GM04503 (cell line): Measurements from ENCODE around the gene RNF141.
A peak's percentile ranks its signal among the peaks of the same experiment; 100 is the strongest.

Experiments used
- DNase-seq: peaks from one replicate; pipeline ENCODE4 v3.0.0-alpha.2; 2012; ENCODE audit warnings: low read depth

RNF141 gene

DNA sequence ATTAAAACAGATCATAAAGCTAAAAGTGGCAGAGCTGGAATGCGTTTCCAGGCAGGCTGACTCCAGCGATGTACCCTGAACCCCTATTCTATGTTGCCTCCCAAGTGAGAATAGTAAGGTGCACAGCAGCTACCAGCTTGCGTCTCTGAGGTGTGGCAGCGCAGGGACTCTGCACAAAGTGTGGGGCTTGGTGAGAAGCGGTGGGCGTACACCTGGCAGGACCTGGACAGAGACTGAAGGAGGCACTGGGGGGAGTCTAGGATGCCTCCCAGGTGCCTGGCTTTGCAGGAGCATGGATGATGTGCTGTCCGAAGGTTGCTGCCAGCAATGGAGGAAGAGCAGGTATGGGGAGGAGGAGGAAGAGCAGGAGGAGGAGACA is 43.0 kb downstream of the RNF141 start:
- DNase-seq: no peak

GRCh38 chr11:10497371-10498021 is 43.5 kb downstream of the RNF141 start:
- DNase-seq: no peak

GRCh38 chr11:10496296-10496936 is 44.6 kb downstream of the RNF141 start:
- no peak for DNase-seq

DNA sequence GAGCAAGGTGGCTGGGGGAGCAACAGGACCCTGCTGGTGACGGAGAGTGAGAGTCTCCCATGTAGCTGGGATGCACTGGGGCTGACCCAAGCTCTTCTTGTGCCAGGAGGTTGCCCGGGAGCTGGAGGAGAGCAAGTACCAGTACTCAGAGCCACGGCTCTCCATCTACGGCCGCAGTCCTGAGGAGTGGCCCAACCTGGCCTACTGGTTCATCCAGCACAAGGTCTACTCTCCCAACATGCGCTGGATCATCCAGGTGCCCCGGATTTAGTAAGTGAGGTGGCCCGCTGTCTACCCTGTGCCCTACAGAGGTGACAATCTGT is 45.6 kb downstream of the RNF141 start:
- no peak for DNase-seq

DNA sequence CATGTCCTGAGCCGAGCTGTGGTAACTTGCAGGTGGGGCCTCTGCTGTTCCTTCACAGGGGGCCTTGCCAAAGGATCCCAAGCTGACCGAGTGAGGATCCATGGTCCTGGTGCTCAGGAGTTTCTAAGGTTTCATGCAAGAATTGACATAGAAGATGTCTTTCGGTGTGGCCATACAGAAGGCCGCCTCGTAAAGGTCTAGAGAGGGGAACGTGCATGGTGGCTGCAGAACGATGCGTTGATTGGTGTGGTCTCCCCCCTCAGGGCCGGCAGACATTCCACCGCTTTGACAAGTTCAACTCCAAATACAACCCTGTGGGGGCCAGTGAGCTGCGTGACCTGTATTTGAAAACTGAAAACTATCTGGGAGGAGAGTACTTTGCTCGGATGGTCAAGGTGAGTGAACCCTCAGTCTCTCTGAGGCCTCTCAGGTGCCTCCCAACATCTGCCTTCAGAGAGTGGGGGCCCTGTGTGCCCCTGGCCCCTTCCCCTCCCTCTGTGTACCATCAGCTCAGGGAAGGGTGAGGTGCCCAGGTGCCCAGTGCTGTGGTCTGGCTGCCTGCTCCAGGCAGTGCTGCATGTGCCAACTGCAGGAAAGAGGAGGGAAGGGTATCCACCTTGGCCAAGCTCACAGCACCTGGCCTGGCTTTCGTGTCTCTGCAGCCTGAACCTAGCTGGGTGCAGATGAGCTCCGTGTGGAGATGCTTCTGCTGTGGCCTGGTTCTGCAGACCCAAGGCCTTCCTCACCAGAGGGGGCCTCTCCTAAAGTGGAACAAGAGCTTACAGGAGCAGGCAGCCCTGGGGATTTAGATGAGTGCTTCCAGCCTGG is 46.1 kb downstream of the RNF141 start:
- DNase-seq: no peak

GRCh38 chr11:10493041-10493663 is 47.8 kb downstream of the RNF141 start:
- DNase-seq: no peak

GRCh38 chr11:10492084-10492483 is 48.9 kb downstream of the RNF141 start:
- no peak for DNase-seq

GRCh38 chr11:10490398-10491241 is 50.4 kb downstream of the RNF141 start:
- peak; percentile 97 for DNase-seq

DNA sequence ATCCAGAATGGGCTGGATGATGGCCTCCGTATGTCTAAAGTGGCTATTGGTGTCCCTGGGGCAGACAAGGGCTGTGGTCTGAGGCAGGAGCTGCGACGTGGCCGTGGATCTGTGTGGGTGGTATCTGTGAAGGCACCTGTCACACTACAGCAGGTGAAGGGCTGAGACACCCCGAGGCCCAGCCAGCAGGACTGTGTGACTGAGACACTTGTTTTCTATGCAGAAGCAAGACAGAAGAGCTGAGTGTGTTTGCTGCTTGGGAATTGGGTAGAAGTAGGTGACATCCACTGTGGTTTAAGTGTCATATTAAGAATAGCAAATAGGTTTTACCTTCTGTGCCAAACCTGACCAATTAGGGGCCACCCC is 51.0 kb downstream of the RNF141 start:
- DNase-seq: no peak

GRCh38 chr11:10488934-10489691 is 51.9 kb downstream of the RNF141 start:
- DNase-seq: no peak

DNA sequence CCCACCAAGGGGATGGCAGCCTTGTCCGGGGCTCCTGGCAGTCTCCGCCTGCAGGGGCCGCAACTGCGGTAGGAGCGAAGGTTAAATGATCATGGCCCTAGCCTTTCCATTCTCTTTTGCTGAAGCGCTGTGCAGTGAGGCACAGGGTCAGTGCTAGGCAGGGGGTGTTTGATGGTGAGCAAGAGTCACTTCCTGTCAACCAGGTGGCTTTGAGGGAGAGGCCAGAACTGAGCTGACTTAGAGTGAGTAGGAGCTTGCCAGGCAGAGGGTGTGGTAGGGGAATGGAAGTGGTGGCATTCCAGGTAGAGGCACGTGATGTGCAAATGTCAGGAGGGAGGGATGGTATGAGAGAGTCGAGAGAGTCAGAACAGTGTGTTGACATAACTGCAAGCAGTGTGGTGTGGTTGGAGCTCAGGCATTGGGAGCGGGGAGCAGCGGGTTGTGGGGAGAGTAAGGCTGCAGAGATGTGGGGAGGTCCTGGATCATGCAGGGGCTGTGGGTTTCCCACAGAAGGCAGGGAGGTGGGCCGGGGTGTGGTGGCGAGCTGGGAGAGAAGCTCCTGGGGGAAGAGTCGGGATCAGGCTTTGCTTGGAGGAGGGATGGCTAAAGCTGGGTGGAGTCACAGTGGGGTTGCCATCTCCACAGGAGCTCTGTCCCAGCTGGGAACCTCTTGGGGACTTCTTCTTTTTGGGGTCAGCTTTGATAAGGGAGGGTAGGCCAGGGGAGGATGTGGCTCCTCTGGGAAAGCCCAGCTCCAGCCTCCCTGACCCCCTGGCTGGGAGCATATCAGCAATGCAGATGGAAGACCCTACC is 52.7 kb downstream of the RNF141 start:
- DNase-seq: no peak

DNA sequence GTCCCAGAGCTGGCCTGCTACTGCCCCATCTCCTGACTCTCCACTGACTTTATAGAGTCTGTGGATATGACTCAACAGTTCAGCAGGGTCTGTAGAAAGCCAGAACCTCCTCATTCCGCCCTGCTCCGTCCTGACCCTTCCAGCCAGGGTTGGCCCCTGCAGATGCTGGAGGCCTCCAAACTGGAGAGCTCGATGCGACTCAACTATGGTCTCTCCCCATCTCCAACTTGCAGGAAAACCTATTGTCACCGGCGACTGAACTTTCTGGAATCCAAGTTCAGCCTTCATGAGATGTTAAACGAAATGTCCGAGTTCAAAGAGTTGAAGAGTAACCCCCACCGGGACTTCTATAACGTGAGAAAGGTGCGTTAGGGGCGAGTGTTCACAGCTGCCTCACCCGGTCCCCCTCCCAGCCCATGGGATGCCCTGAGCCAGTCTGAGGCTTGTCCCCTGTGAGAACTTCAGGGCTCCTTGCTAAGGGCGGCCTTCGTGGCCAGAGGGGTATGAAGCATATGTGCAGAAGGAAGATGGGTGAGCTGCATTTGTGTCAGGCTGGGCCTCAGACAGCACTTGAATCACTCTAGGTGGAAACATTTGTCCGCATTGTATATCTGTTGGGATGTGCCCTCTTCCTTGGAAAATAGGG is 53.9 kb downstream of the RNF141 start:
- no peak for DNase-seq

DNA sequence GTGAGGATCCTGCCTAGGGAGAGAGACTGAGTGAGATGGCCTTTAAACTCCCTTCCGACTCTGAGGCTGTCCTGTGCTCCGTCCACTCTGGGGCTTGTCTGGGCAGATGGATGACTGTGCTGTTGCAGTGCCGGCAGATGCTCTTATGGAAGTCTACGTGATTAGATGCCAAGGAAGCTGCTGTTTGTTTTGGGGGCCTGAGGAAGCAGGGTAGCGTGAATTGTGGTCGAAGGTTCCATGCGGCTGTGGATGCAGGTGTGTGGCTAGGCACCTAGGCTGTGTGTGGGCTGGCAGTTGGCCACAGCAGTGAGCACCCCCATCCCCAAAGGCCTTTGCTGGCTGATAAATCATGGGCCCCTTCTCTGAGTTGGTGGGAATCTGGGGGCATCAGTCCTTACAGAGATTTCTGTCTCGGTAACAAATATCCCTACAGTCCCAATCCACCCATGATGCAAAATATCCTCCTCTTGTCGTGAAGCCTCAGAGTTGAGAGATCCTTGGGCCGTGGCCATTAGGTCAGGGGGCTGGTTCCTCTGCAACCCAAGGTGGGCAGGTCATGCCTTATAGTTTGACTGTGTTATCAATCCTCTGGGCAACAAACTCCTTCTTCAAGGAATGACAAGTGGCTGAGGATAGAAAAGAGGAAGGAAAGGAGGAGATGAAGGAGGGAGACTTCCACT is 54.7 kb downstream of the RNF141 start:
- DNase-seq: no peak

DNA sequence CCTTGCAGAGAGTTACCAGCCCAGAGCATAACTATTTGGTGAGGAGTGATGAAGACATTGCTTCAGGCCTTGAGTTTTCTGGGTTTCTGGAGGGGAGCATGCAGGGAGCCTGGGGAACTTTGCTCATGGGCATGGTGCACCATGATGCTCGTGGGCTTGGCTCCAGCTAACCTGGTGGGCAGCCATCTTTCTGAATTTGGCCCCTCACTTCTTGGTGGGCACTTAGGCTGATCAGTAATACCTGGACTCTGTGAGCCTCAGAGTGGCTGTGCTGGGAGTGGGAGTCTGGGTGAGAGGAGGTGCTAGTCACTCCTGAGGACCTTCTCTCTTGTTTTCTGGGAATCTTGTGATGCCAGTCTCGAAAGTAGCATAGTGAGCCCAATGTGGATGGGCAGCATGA is 55.3 kb downstream of the RNF141 start:
- DNase-seq: no peak

DNA sequence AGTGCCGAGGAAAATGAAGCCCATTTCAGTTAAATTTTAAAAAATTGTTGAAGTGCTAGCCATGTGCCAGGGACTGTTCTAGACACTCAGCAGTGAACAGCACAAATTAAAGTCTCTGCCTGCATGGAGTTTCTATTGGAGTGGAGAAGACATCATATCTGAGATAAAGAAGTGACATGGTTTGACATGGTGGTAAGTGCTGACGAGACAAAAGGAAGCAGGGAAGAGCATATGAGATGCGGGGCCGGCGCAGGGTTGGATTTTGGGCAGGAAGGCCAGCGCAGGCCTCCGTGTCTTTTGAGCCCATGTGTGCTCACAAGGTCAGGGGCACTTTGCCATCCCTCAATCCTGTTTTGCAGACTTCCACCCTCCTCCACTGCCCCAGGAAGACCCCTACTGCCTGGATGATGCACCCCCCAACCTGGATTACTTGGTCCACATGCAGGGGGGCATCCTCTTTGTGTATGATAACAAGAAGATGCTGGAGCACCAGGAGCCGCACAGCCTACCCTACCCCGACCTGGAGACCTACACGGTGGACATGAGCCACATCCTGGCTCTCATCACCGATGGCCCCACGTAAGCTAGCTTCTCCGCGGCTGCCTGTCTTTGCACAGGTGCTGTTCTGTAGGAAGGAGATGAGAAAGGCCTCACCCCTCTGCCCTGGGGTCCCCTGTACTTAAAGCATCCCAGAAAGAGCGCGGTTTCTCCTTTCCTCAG is 56.4 kb downstream of the RNF141 start:
- DNase-seq: no peak

DNA sequence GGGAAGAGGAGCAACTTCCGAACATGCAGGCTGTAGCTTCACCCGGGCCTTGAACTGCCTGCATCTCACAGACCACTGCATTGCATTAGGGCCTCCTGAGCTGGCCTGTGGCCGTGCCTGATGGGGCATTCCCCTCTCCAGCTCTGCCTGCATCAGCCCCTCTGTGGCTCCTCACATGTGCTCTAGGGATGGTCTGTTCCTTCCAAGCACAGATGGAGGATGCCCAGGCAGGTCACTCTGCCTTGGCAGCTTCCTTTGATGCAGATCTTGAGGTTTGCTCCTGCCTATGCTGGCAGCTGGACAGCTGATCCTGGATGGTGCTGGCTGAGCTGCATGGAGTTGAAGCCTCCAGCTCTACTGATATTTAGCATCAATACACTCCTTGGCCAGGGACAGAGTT is 57.4 kb downstream of the RNF141 start:
- no peak for DNase-seq

DNA sequence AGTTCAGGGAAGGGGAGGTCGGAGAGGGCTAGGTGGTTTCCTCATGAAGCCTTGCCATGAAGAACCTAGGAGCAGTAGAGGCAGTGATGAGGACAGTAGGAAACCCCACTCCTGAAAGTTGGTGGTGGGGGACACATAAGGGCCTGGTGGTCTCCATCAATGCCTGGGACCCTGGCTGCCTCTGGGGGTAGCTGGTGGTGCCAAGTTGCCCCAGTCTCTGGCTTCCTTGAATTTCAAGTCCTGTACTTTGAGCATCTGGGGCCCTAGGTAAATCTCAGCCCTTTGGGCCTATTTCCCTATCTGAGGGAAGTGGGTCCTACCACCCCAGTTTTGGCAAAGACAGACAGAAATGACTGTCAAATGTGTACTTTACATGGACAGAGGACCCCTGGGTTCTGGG is 57.8 kb downstream of the RNF141 start:
- no peak for DNase-seq

- no peak for DNase-seq
These were observed 59.2 kb downstream of the RNF141 start for GRCh38 chr11:10481560-10482349.
